GM23338 (cell line): ENCODE results near the gene HP. TPM values are rescaled to one million over a fixed set of nuclear protein-coding genes. Genes with fewer than 3 reads are reported as not detected.
"Not testable (repeated sequence)": the region's sequence is repeated elsewhere in the genome, so short reads cannot be mapped to it uniquely, and the experiment has no call there.

Experiments used
- ATAC-seq: fragments of 200-7000 bp; cut with Tn5 transposase; 3 replicates; pipeline ENCODE4 v1.9.1; 2020
- DNase-seq: peaks from one replicate; pipeline ENCODE4 v3.0.0-alpha.2; 2015; ENCODE audit warnings: low spot score
- H2AFZ ChIP-seq: fragments of 200-600 bp; sonication (generic); 2 replicates; pipeline ENCODE4 v1.8.0; 2016; ENCODE audit warnings: antibody characterized with exemption, mild to moderate bottlenecking, moderate library complexity
- H3F3A ChIP-seq: fragments of 200-600 bp; sonication (generic); replicated peaks from 2 replicates; pipeline ENCODE4 v1.8.0; 2017; ENCODE audit warnings: antibody characterized with exemption, mixed run types, low read depth
- H3K27ac ChIP-seq: fragments of 200-600 bp; sonication (generic); 2 replicates; pipeline ENCODE4 v1.6.1; 2016; ENCODE audit warnings: low read depth
- H3K27me3 ChIP-seq: fragments of 200-600 bp; sonication (generic); 2 replicates; pipeline ENCODE4 v1.8.0; 2016; ENCODE audit warnings: mild to moderate bottlenecking, mixed run types, moderate library complexity; ENCODE audit not compliant: insufficient read depth
- H3K36me3 ChIP-seq: fragments of 200-600 bp; sonication (generic); 2 replicates; pipeline ENCODE4 v1.8.0; 2016; ENCODE audit warnings: mild to moderate bottlenecking; ENCODE audit not compliant: insufficient read depth
- H3K4me1 ChIP-seq: fragments of 200-600 bp; sonication (generic); 2 replicates; pipeline ENCODE4 v1.8.0; 2016; ENCODE audit warnings: mild to moderate bottlenecking, moderate library complexity; ENCODE audit not compliant: insufficient read depth
- H3K4me2 ChIP-seq: fragments of 200-600 bp; sonication (generic); 2 replicates; pipeline ENCODE4 v1.7.1; 2017; ENCODE audit warnings: mixed run types
- H3K4me3 ChIP-seq: fragments of 200-600 bp; sonication (generic); 2 replicates; pipeline ENCODE4 v1.6.1; 2016; ENCODE audit warnings: mixed run types
- H3K79me2 ChIP-seq: fragments of 200-600 bp; sonication (generic); replicated peaks from 2 replicates; pipeline ENCODE4 v1.8.0; 2017; ENCODE audit warnings: mild to moderate bottlenecking; ENCODE audit not compliant: insufficient read depth
- H3K9me2 ChIP-seq: fragments of 200-600 bp; sonication (generic); 2 replicates; pipeline ENCODE4 v1.8.0; 2017; ENCODE audit not compliant: insufficient read depth
- H4K20me1 ChIP-seq: fragments of 200-600 bp; sonication (generic); replicated peaks from 2 replicates; pipeline ENCODE4 v1.8.0; 2017; ENCODE audit warnings: mild to moderate bottlenecking; ENCODE audit not compliant: insufficient read depth
- H3K27ac Mint-ChIP-seq: 2 replicates; pipeline ENCODE4 v1.8.0; 2020; ENCODE audit warnings: inconsistent platforms, mild to moderate bottlenecking, moderate library complexity, mixed read lengths
- H3K27me3 Mint-ChIP-seq: 3 replicates; pipeline ENCODE4 v1.8.0; 2022; ENCODE audit warnings: low read depth, mild to moderate bottlenecking, moderate library complexity, mixed read lengths, inconsistent platforms; ENCODE audit not compliant: insufficient read depth, poor library complexity
- H3K36me3 Mint-ChIP-seq: 3 replicates; pipeline ENCODE4 v1.8.0; 2021; ENCODE audit warnings: low read depth, mild to moderate bottlenecking, inconsistent platforms, moderate library complexity, mixed read lengths
- H3K4me1 Mint-ChIP-seq: 3 replicates; pipeline ENCODE4 v1.8.0; 2020; ENCODE audit warnings: mild to moderate bottlenecking, inconsistent platforms, mixed read lengths
- H3K4me3 Mint-ChIP-seq: 3 replicates; pipeline ENCODE4 v1.8.0; 2021; ENCODE audit warnings: moderate library complexity, mild to moderate bottlenecking, inconsistent platforms, mixed read lengths
- H3K9me3 Mint-ChIP-seq: 3 replicates; pipeline ENCODE4 v1.8.0; 2020; ENCODE audit warnings: moderate library complexity, mild to moderate bottlenecking, inconsistent platforms, mixed read lengths
- CREB1 ChIP-seq: fragments of 250-450 bp; sonication (Bioruptor Pico); IDR thresholded peaks from 2 replicates; pipeline ENCODE4 v1.5.0; 2020; ENCODE audit warnings: low read depth, mild to moderate bottlenecking, moderate library complexity
- POLR2AphosphoS5 ChIP-seq: IDR thresholded peaks from 2 replicates; pipeline ENCODE4 v1.6.1; 2016; ENCODE audit warnings: antibody characterized with exemption, low read depth
- long read RNA-seq: library from polyadenylated mRNA; unstranded; transcript quantifications from one replicate; pipeline ENCODE4 v2.0.0, GENCODE V29; 2020; ENCODE audit not compliant: unreplicated experiment
- polyA plus RNA-seq: library from polyadenylated mRNA; unstranded; fragments of >200 nt; fragmentation: Nextera tagmentation; extraction: Ambion mirVana; gene quantifications from 2 replicates; pipeline ENCODE4 v1.2.1, GENCODE V29; 2016
- total RNA-seq: library from RNA; depleted of rRNA; stranded (reverse); fragments of >200 nt; shearing (Covaris generic); gene quantifications from 2 replicates; pipeline ENCODE4 v1.2.3, GENCODE V29; 2014; rRNA removed
- TF ChIP-seq, protein P1 (sequence below): IDR thresholded peaks from 2 replicates; pipeline ENCODE4 v1.6.1; 2016; ENCODE audit warnings: antibody characterized with exemption
- TF ChIP-seq, protein P2 (sequence below): fragments of 250-450 bp; sonication (Bioruptor Pico); IDR thresholded peaks from 2 replicates; pipeline ENCODE4 v1.5.0; 2020; ENCODE audit warnings: mild to moderate bottlenecking, moderate library complexity

Gene HP
- total RNA-seq, result not detected in 2 replicates
- polyA plus RNA-seq, result 0.26 and 0.43 TPM in 2 replicates
- long read RNA-seq, result 0 reads

GRCh38 chr16:72054254-72054847, at the start of gene HP:
HP (plus strand) TSS chr16:72054505; CDS start chr16:72054653, 148 bp downstream.
- H4K20me1 ChIP-seq, H3K4me2 ChIP-seq, H3K9me2 ChIP-seq, H3K4me1 Mint-ChIP-seq, ATAC-seq, H3K36me3 Mint-ChIP-seq, DNase-seq, H3K4me3 Mint-ChIP-seq, H3K27me3 Mint-ChIP-seq, H3K27ac ChIP-seq, H3K4me3 ChIP-seq, H3F3A ChIP-seq, H3K9me3 Mint-ChIP-seq, H3K27ac Mint-ChIP-seq, H3K4me1 ChIP-seq, H3K36me3 ChIP-seq, H2AFZ ChIP-seq, H3K79me2 ChIP-seq, H3K27me3 ChIP-seq: not testable (repeated sequence)

GRCh38 chr16:72008065-72008423, 46.3 kb upstream of the HP start:
- not testable (repeated sequence) for H3K36me3 Mint-ChIP-seq, DNase-seq, H3K27ac Mint-ChIP-seq, H3K36me3 ChIP-seq, H3F3A ChIP-seq, H3K9me3 Mint-ChIP-seq, H3K4me1 ChIP-seq, H3K9me2 ChIP-seq, H3K27me3 ChIP-seq, H3K4me1 Mint-ChIP-seq, H4K20me1 ChIP-seq, H3K27me3 Mint-ChIP-seq, H3K27ac ChIP-seq, ATAC-seq
- H3K4me3 ChIP-seq, result peak overlapping the region; percentile 15; the same call in 1 of the 2 replicates
- H3K4me2 ChIP-seq, result peak overlapping the region; percentile 57
- H3K79me2 ChIP-seq, result peaks cover 13% of the 10 kb centered on the region
- peak overlapping the region; percentile 80; the same call in 1 of the 2 replicates for H2AFZ ChIP-seq
- H3K4me3 Mint-ChIP-seq, result peak overlapping the region; percentile 97

DNA sequence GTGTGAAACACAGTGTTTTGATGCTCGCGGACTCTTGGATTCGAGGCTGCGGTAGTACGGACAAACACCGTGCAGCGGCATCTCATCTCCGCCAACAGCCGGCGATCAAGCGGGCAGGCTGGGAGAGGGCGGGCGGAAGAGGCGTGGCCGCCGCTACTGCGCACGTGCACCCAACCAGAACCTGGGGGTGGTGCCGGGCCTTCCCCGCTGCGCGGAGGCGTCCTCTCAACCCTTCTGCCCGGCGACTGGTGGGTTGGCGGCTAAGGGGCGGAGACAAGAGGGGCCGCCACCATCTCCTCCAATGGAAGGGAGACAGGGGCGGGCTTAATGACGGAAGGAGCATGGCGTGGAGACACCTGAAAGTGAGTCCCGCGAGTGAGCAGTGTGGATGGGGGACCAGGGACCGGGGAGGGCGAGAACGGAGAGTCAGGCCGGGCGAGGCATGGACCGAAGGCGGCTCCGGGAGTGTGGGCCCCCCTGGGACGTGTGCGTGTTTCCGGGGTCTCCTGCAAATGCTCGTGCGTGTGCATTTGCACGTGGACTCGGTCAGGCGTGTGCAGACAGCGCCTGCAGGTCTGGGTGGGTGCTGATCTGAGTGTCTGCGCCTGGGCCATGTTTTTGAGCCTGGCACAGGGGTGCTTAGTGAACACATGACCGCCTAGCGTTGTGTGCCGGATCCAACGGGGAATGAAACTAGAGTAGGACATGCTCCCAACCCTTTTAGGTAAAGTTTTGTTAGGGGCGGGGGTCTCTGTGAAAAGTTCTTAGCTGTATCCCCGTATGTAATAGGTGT, 45.7 kb upstream of the HP start, which contains the start of gene DHODH:
DHODH (plus strand) TSS at position 321 of the 793 bp plus-strand sequence; CDS start at position 342, 21 bp downstream.
- H3K79me2 ChIP-seq, result peaks cover 13% of the 10 kb centered on the region
- DNase-seq (peak; percentile 99), ATAC-seq (peak; percentile 99)
- no peaks in the 10 kb centered on the region for H3K27me3 ChIP-seq
- H3K27ac Mint-ChIP-seq, result peak within 1 kb of the TSS; percentile 98
- no peaks in the 10 kb centered on the region for H3F3A ChIP-seq
- peak within 1 kb of the TSS; percentile 92 for H3K4me2 ChIP-seq
- peaks cover 16% of the 10 kb centered on the region for H3K36me3 Mint-ChIP-seq
- H3K9me3 Mint-ChIP-seq, result peaks cover 6% of the 10 kb centered on the region; the same call in 2 of the 3 replicates
- peak within 1 kb of the TSS; percentile 80; the same call in 1 of the 2 replicates for H3K27ac ChIP-seq
- H3K9me2 ChIP-seq, result no peaks in the 10 kb centered on the region
- TF ChIP-seq, protein P1, sequence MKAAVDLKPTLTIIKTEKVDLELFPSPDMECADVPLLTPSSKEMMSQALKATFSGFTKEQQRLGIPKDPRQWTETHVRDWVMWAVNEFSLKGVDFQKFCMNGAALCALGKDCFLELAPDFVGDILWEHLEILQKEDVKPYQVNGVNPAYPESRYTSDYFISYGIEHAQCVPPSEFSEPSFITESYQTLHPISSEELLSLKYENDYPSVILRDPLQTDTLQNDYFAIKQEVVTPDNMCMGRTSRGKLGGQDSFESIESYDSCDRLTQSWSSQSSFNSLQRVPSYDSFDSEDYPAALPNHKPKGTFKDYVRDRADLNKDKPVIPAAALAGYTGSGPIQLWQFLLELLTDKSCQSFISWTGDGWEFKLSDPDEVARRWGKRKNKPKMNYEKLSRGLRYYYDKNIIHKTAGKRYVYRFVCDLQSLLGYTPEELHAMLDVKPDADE, result peak; percentile 12; the same call in 1 of the 2 replicates
- peak; percentile 62 for TF ChIP-seq CREB1
- TF ChIP-seq, protein P2, sequence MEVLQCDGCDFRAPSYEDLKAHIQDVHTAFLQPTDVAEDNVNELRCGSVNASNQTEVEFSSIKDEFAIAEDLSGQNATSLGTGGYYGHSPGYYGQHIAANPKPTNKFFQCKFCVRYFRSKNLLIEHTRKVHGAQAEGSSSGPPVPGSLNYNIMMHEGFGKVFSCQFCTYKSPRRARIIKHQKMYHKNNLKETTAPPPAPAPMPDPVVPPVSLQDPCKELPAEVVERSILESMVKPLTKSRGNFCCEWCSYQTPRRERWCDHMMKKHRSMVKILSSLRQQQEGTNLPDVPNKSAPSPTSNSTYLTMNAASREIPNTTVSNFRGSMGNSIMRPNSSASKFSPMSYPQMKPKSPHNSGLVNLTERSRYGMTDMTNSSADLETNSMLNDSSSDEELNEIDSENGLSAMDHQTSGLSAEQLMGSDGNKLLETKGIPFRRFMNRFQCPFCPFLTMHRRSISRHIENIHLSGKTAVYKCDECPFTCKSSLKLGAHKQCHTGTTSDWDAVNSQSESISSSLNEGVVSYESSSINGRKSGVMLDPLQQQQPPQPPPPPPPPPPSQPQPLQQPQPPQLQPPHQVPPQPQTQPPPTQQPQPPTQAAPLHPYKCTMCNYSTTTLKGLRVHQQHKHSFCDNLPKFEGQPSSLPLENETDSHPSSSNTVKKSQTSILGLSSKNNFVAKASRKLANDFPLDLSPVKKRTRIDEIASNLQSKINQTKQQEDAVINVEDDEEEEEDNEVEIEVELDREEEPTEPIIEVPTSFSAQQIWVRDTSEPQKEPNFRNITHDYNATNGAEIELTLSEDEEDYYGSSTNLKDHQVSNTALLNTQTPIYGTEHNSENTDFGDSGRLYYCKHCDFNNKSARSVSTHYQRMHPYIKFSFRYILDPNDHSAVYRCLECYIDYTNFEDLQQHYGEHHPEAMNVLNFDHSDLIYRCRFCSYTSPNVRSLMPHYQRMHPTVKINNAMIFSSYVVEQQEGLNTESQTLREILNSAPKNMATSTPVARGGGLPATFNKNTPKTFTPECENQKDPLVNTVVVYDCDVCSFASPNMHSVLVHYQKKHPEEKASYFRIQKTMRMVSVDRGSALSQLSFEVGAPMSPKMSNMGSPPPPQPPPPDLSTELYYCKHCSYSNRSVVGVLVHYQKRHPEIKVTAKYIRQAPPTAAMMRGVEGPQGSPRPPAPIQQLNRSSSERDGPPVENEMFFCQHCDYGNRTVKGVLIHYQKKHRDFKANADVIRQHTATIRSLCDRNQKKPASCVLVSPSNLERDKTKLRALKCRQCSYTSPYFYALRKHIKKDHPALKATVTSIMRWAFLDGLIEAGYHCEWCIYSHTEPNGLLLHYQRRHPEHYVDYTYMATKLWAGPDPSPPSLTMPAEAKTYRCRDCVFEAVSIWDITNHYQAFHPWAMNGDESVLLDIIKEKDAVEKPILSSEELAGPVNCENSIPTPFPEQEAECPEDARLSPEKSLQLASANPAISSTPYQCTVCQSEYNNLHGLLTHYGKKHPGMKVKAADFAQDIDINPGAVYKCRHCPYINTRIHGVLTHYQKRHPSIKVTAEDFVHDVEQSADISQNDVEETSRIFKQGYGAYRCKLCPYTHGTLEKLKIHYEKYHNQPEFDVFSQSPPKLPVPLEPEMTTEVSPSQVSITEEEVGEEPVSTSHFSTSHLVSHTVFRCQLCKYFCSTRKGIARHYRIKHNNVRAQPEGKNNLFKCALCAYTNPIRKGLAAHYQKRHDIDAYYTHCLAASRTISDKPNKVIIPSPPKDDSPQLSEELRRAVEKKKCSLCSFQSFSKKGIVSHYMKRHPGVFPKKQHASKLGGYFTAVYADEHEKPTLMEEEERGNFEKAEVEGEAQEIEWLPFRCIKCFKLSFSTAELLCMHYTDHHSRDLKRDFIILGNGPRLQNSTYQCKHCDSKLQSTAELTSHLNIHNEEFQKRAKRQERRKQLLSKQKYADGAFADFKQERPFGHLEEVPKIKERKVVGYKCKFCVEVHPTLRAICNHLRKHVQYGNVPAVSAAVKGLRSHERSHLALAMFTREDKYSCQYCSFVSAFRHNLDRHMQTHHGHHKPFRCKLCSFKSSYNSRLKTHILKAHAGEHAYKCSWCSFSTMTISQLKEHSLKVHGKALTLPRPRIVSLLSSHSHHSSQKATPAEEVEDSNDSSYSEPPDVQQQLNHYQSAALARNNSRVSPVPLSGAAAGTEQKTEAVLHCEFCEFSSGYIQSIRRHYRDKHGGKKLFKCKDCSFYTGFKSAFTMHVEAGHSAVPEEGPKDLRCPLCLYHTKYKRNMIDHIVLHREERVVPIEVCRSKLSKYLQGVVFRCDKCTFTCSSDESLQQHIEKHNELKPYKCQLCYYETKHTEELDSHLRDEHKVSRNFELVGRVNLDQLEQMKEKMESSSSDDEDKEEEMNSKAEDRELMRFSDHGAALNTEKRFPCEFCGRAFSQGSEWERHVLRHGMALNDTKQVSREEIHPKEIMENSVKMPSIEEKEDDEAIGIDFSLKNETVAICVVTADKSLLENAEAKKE (CRISPR knock-in tag), result no peak
- peak; percentile 93 for TF ChIP-seq POLR2AphosphoS5
- no peaks in the 10 kb centered on the region; the same call in 1 of the 2 replicates for H4K20me1 ChIP-seq
- H3K4me3 ChIP-seq, result peak within 1 kb of the TSS; percentile 96
- H3K4me3 Mint-ChIP-seq, result peak within 1 kb of the TSS; percentile 97
- H2AFZ ChIP-seq, result peak within 1 kb of the TSS; percentile 82
- no peaks in the 10 kb centered on the region for H3K4me1 ChIP-seq
- peaks cover 7% of the 10 kb centered on the region for H3K27me3 Mint-ChIP-seq
- H3K36me3 ChIP-seq, result no peaks in the 10 kb centered on the region; the same call in 1 of the 2 replicates
- H3K4me1 Mint-ChIP-seq, result peaks cover 4% of the 10 kb centered on the region; the same call in 1 of the 3 replicates
